GM23248 (cell line): ENCODE data around the gene CLCN6. TPM values are rescaled to one million over a fixed set of nuclear protein-coding genes. Genes with fewer than 3 reads are reported as not detected.

ENCODE experiments used
- DNase-seq: peaks from one replicate; pipeline ENCODE4 v3.0.0-alpha.2; 2015
- H2AFZ ChIP-seq: fragments of 200-600 bp; sonication (generic); 2 replicates; pipeline ENCODE4 v1.6.1; 2016; ENCODE audit warnings: antibody characterized with exemption
- H3F3A ChIP-seq: fragments of 200-600 bp; sonication (generic); 2 replicates; pipeline ENCODE4 v1.6.1; 2016; ENCODE audit warnings: mild to moderate bottlenecking, antibody characterized with exemption, mixed run types; ENCODE audit not compliant: insufficient read depth
- H3K27ac ChIP-seq: fragments of 200-600 bp; sonication (generic); 2 replicates; pipeline ENCODE4 v1.5.1; 2016; ENCODE audit warnings: mild to moderate bottlenecking
- H3K27me3 ChIP-seq: fragments of 200-600 bp; sonication (generic); replicated peaks from 2 replicates; pipeline ENCODE4 v1.6.1; 2016; ENCODE audit warnings: mild to moderate bottlenecking; ENCODE audit not compliant: insufficient read depth
- H3K36me3 ChIP-seq: fragments of 200-600 bp; sonication (generic); 2 replicates; pipeline ENCODE4 v1.6.1; 2016; ENCODE audit warnings: low read depth, mild to moderate bottlenecking
- H3K4me1 ChIP-seq: fragments of 200-600 bp; sonication (generic); 2 replicates; pipeline ENCODE4 v1.6.1; 2016; ENCODE audit warnings: mild to moderate bottlenecking; ENCODE audit not compliant: insufficient read depth
- H3K4me2 ChIP-seq: fragments of 200-600 bp; sonication (generic); one replicate; pipeline ENCODE4 v1.6.1; 2016; ENCODE audit warnings: mild to moderate bottlenecking; ENCODE audit not compliant: unreplicated experiment
- H3K4me3 ChIP-seq: fragments of 200-600 bp; sonication (generic); 2 replicates; pipeline ENCODE4 v1.5.1; 2016; ENCODE audit warnings: mild to moderate bottlenecking
- H3K79me2 ChIP-seq: fragments of 200-600 bp; sonication (generic); 2 replicates; pipeline ENCODE4 v1.6.1; 2016; ENCODE audit warnings: mild to moderate bottlenecking; ENCODE audit not compliant: insufficient read depth
- H3K9ac ChIP-seq: fragments of 200-600 bp; sonication (generic); 2 replicates; pipeline ENCODE4 v1.6.1; 2016; ENCODE audit warnings: mild to moderate bottlenecking
- H3K9me2 ChIP-seq: fragments of 200-600 bp; sonication (generic); 2 replicates; pipeline ENCODE4 v1.6.1; 2016; ENCODE audit warnings: mixed run types, mild to moderate bottlenecking, moderate library complexity; ENCODE audit not compliant: insufficient read depth
- H3K9me3 ChIP-seq: fragments of 200-600 bp; sonication (generic); one replicate; pipeline ENCODE4 v1.6.1; 2017; ENCODE audit warnings: low read depth
- H4K20me1 ChIP-seq: fragments of 200-600 bp; sonication (generic); 2 replicates; pipeline ENCODE4 v1.6.0; 2016; ENCODE audit not compliant: insufficient read depth
- EZH2 ChIP-seq: fragments of 200-600 bp; sonication (generic); IDR thresholded peaks from 2 replicates; pipeline ENCODE4 v1.6.1; 2018; ENCODE audit warnings: antibody characterized with exemption, mild to moderate bottlenecking; ENCODE audit not compliant: insufficient read depth, poor library complexity, severe bottlenecking
- EZH2phosphoT487 ChIP-seq: fragments of 200-600 bp; sonication (generic); IDR thresholded peaks from 2 replicates; pipeline ENCODE4 v1.6.1; 2018; ENCODE audit warnings: antibody characterized with exemption, moderate library complexity, mild to moderate bottlenecking, low read depth; ENCODE audit not compliant: insufficient read depth
- WGBS, 2 experiments: methylation state at CpG; one replicate each; pipeline ENCODE4 v1.1.6; 2015 to 2017; ENCODE audit warnings: low lambda C conversion rate in 2 of 2, low coverage in 1 of 2; ENCODE audit errors: missing lambda C conversion rate in 2 of 2; 5-methylcytosine and 5-hydroxymethylcytosine counted together
- in situ Hi-C: fragments of 300-500 bp; cut with MboI; formaldehyde crosslinking; loops from 2 replicates; pipeline ENCODE4 v1.15.0; 2020
- polyA plus RNA-seq: library from polyadenylated mRNA; unstranded; fragments of >200 nt; fragmentation: Nextera tagmentation; extraction: Ambion mirVana; gene quantifications from 2 replicates; pipeline ENCODE4 v1.2.1, GENCODE V29; 2016
- total RNA-seq: library from RNA; depleted of rRNA; stranded (reverse); fragments of >200 nt; shearing (Covaris generic); gene quantifications from 2 replicates; pipeline ENCODE4 v1.2.3, GENCODE V29; 2014

CLCN6 gene
- total and polyA plus RNA-seq, 2 experiments from 2014 or later = 4.9 to 5.4 TPM

GRCh38 chr1:11882814-11883538 is 77.0 kb downstream of the CLCN6 start:
- Histone ChIP-seq H3K9me3 (no peaks in the 10 kb centered on the region), H4K20me1 (no peaks in the 10 kb centered on the region), H3K4me3 (no peak overlapping the region), H3K4me2 (no peak overlapping the region), H3F3A (no peaks in the 10 kb centered on the region), H3K4me1 (no peaks in the 10 kb centered on the region), H3K27me3 (peaks cover 14% of the 10 kb centered on the region; the same call in 1 of the 2 replicates), H3K36me3 (no peaks in the 10 kb centered on the region), H3K9me2 (no peaks in the 10 kb centered on the region), H3K9ac (no peak overlapping the region), H3K79me2 (no peaks in the 10 kb centered on the region), H2AFZ (no peak overlapping the region), H3K27ac (no peak overlapping the region)
- TF ChIP-seq EZH2phosphoT487 = no peak
- TF ChIP-seq EZH2 = no peak
- in situ Hi-C loops = no loop called here
- DNase-seq = no peak
- 55 to 61% methylated on average over 10 to 13 of the region's 13 CpGs for WGBS, 2 experiments

DNA sequence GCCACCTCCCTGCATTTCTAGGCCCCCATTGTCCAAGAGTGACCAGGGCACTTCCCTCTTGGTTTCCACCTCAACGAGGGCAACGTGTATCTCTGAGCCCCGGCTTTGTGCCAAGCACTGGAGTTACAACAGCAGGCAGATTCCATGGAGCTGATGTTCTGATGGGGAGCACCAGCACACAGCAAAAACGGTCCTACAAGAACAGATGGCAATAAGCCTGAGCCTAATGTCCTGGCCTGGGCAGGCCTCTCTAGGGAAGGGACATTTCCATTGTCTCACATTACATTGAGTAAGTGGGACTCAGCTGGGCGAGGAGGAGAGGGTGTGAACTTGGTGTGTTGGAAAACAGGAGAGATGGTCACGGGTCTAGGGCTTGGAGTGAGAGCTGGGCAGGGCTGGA is 79.9 kb downstream of the CLCN6 start:
- Histone ChIP-seq H3K9me3 (no peaks in the 10 kb centered on the region), H3K36me3 (no peaks in the 10 kb centered on the region), H3K9ac (no peak overlapping the region), H3K27me3 (peaks cover 14% of the 10 kb centered on the region; the same call in 1 of the 2 replicates), H3K4me2 (no peak overlapping the region), H3K9me2 (no peaks in the 10 kb centered on the region), H3F3A (no peaks in the 10 kb centered on the region), H3K4me3 (no peak overlapping the region), H3K27ac (no peak overlapping the region), H4K20me1 (no peaks in the 10 kb centered on the region), H2AFZ (no peak overlapping the region), H3K4me1 (no peaks in the 10 kb centered on the region), H3K79me2 (no peaks in the 10 kb centered on the region)
- no peak for DNase-seq
- TF ChIP-seq EZH2 (no peak), EZH2phosphoT487 (no peak)
- WGBS, 2 experiments = 11 to 13% methylated on average over 6 of the region's 6 CpGs
- in situ Hi-C loops = no loop called here

GRCh38 chr1:11886986-11887665 is 81.1 kb downstream of the CLCN6 start:
- H3K9me2 ChIP-seq = no peaks in the 10 kb centered on the region
- no peaks in the 10 kb centered on the region for H3F3A ChIP-seq
- no peak overlapping the region for H3K4me2 ChIP-seq
- WGBS, 2 experiments = 32 to 35% methylated on average over 19 of the region's 19 CpGs
- no peaks in the 10 kb centered on the region for H3K79me2 ChIP-seq
- in situ Hi-C loops = no loop called here
- H3K27ac ChIP-seq = no peak overlapping the region
- TF ChIP-seq EZH2phosphoT487 (no peak), EZH2 (no peak)
- no peaks in the 10 kb centered on the region for H4K20me1 ChIP-seq
- peak; percentile 20 for DNase-seq
- H3K9me3 ChIP-seq = no peaks in the 10 kb centered on the region
- H3K27me3 ChIP-seq = peaks cover 18% of the 10 kb centered on the region; the same call in 1 of the 2 replicates
- no peak overlapping the region for H3K4me3 ChIP-seq
- H2AFZ ChIP-seq = no peak overlapping the region
- no peaks in the 10 kb centered on the region for H3K36me3 ChIP-seq
- no peak overlapping the region for H3K9ac ChIP-seq
- no peaks in the 10 kb centered on the region for H3K4me1 ChIP-seq

DNA sequence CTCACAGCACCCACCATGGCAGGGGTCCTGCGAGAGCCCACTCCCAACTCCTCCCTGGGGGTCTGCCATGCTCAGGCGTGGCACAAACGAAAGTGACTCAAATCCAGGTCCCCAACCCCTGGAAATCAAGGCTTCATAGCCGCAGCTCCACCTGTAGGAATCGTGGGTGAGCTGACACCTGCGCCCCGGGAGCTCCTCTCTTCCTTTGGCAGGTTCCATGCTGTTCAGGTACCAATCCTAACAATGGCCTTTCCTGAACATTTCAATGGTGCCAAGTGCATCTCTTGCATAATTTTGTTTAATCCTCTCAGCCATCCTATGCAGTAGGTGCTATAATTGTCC is 81.6 kb downstream of the CLCN6 start:
- no peak for DNase-seq
- no peak overlapping the region for H3K9ac ChIP-seq
- no peaks in the 10 kb centered on the region for H3K79me2 ChIP-seq
- H3K4me2 ChIP-seq = no peak overlapping the region
- no peak for TF ChIP-seq EZH2
- TF ChIP-seq EZH2phosphoT487 = no peak
- no peak overlapping the region for H3K4me3 ChIP-seq
- WGBS, 2 experiments = 45 to 57% methylated on average over 7 of the region's 7 CpGs
- H2AFZ ChIP-seq = no peak overlapping the region
- H4K20me1 ChIP-seq = no peaks in the 10 kb centered on the region
- no peaks in the 10 kb centered on the region for H3K9me3 ChIP-seq
- H3F3A ChIP-seq = no peaks in the 10 kb centered on the region
- H3K36me3 ChIP-seq = no peaks in the 10 kb centered on the region
- H3K27ac ChIP-seq = no peak overlapping the region
- in situ Hi-C loops = no loop called here
- no peaks in the 10 kb centered on the region for H3K4me1 ChIP-seq
- H3K9me2 ChIP-seq = no peaks in the 10 kb centered on the region
- H3K27me3 ChIP-seq = peaks cover 18% of the 10 kb centered on the region; the same call in 1 of the 2 replicates
